Kidney epithelial cell (primary cell): ENCODE results near the gene SALL1. TPM values are rescaled to one million over a fixed set of nuclear protein-coding genes. Genes with fewer than 3 reads are reported as not detected.

Experiments used
- DNase-seq: peaks from one replicate; pipeline ENCODE4 v3.0.0-alpha.2; 2010; ENCODE audit warnings: low read depth
- H3K27me3 ChIP-seq: 2 replicates; pipeline ENCODE4 v1.6.0; 2011; ENCODE audit warnings: low read length; ENCODE audit not compliant: control insufficient read depth, insufficient read depth
- H3K36me3 ChIP-seq: 2 replicates; pipeline ENCODE4 v1.5.1; 2011; ENCODE audit warnings: low read length; ENCODE audit not compliant: control insufficient read depth, insufficient read depth
- H3K4me3 ChIP-seq: 2 replicates; pipeline ENCODE4 v1.5.1; 2011; ENCODE audit warnings: low read depth, mild to moderate bottlenecking, control low read depth, low read length
- total RNA-seq: library from RNA; depleted of rRNA; stranded (reverse); fragments of >200 nt; gene quantifications from 2 replicates; pipeline ENCODE4 v1.2.3, GENCODE V29; 2015
- TF ChIP-seq, protein P1 (sequence below): IDR thresholded peaks from 2 replicates; pipeline ENCODE4 v1.5.1; 2011; ENCODE audit warnings: mild to moderate bottlenecking, moderate library complexity, low read length, control low read depth, inconsistent platforms; ENCODE audit not compliant: insufficient read depth, poor library complexity, severe bottlenecking

Gene SALL1
- total RNA-seq, 1 donor from 2014 or later, result 12.3 TPM

DNA sequence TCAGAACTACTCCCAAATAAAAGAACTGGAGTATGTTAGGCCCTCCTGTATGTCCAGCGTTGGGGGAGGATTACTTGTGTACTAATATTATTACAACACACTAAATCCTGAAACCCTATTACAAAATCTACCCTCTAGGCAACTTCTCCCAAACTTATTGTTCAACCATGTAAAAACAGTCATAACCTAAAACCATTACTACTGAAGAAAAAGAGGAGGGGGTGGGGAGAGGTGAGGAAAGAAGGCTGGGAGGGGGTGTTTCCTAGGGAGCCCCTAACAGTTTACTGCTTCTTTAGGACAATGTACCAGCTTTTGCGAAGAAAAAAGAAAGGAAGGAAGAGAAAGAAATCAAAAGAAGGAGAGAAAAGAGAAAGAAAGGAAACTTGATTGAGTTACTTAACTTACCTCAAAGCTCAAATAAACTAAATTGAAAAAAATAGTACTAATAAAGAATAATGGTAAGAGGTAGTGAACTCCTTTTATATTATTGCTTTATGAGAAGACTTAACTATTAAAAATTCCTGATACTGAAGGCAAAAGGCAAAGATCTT is 2.3 kb downstream of the SALL1 start:
- TF ChIP-seq, protein P1, sequence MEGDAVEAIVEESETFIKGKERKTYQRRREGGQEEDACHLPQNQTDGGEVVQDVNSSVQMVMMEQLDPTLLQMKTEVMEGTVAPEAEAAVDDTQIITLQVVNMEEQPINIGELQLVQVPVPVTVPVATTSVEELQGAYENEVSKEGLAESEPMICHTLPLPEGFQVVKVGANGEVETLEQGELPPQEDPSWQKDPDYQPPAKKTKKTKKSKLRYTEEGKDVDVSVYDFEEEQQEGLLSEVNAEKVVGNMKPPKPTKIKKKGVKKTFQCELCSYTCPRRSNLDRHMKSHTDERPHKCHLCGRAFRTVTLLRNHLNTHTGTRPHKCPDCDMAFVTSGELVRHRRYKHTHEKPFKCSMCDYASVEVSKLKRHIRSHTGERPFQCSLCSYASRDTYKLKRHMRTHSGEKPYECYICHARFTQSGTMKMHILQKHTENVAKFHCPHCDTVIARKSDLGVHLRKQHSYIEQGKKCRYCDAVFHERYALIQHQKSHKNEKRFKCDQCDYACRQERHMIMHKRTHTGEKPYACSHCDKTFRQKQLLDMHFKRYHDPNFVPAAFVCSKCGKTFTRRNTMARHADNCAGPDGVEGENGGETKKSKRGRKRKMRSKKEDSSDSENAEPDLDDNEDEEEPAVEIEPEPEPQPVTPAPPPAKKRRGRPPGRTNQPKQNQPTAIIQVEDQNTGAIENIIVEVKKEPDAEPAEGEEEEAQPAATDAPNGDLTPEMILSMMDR, result no peak
- Histone ChIP-seq H3K36me3 (no peaks in the 10 kb centered on the region), H3K27me3 (no peaks in the 10 kb centered on the region), H3K4me3 (peak overlapping the region; percentile 69)
- DNase-seq, result no peak

DNA sequence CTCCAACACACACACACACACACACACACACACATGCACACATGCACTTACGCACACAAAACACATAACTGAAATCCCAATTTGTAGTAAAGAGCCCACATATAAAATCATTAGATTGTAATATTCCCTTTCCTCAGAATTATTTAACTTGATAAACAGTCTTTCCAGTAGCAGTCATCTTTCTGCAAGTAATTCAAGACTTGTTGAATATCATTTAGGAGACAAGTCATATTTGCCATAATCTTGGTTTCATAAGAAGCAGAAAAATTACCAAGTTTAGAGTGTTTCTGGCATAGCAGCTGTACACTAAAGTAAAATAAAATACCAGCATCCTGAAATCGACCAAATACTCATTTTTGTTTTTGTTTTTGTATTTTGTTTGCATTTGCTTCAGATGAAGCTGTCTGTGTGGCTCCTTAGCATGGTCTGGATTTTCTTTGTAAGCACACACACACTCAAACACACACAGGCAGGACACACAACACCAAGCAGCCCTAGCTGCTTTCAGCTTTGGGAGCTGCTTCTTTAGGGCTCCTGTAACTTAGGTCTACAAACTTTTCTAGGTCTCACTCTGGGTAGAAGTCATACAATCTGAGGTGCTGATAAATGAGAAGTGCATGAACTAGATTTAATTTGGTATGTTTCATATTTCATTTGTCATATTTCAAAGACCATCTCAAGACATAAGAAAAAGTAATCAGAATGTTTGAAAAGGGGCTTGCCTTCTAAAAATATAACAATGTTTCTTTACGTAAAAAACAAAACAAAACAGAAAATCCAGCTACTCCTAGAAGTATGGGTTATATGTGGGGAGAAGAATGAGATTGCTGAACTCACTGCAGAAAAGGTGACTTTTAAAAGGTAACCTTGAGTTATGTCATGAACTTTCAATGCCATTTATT is 3.0 kb downstream of the SALL1 start:
- no peak for DNase-seq
- TF ChIP-seq, protein P1, result no peak
- Histone ChIP-seq H3K36me3 (no peaks in the 10 kb centered on the region), H3K4me3 (peak overlapping the region; percentile 69), H3K27me3 (no peaks in the 10 kb centered on the region)

DNA sequence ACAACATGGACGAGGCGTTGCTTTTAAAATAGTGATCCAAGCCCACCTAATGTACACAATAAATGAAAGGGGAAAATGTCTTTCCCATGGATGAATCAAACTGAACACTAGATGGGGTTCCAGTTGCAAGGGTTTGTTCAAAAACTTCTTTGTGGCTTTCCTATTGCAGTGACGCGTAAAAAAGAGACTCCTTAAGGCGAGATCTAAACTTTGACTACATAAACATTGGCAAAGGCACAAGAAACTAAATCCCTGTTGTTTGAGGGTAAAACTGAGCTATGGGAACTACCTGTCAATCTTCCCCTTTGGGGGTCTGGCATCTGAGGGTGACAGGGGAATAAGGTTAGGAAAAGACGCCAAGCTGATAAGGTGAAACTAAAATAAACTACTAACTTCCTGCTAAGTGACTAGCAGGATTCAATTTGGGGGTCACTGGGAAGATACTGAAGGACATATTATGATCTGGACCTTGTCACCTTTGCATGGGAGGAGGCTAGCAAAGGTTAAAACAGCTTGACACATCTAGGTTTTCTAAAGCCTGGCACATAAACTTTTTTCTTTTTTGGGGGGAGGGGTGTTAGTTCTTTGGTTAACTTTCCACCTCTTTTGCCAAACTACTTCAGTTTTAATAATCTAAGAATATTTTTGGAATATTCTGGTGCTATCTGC is 4.7 kb downstream of the SALL1 start:
- Histone ChIP-seq H3K27me3 (no peaks in the 10 kb centered on the region), H3K4me3 (peak overlapping the region; percentile 69), H3K36me3 (no peaks in the 10 kb centered on the region)
- TF ChIP-seq, protein P1, result peak; percentile 48
- no peak for DNase-seq

DNA sequence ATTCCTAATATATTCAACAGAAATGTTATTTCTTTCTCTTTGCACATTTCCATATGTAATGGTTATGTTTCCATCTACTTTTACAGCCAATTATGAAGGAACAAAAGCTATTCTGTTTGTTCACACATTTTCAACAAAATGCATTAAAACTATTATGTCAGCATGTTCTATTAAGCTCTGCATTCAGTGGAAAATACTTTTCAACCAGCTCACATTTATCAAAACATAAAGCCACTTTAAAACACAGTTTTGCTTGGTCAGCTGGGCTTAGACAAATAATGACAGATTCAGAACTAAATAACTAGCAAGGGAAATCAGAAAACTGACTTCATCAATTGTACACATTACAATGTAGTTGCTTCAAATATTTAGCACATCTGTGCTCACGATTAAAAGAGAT is 6.9 kb downstream of the SALL1 start:
- H3K27me3 ChIP-seq, result no peaks in the 10 kb centered on the region
- DNase-seq, result no peak
- peaks cover 7% of the 10 kb centered on the region for H3K36me3 ChIP-seq
- H3K4me3 ChIP-seq, result no peak overlapping the region
- TF ChIP-seq, protein P1, result no peak

DNA sequence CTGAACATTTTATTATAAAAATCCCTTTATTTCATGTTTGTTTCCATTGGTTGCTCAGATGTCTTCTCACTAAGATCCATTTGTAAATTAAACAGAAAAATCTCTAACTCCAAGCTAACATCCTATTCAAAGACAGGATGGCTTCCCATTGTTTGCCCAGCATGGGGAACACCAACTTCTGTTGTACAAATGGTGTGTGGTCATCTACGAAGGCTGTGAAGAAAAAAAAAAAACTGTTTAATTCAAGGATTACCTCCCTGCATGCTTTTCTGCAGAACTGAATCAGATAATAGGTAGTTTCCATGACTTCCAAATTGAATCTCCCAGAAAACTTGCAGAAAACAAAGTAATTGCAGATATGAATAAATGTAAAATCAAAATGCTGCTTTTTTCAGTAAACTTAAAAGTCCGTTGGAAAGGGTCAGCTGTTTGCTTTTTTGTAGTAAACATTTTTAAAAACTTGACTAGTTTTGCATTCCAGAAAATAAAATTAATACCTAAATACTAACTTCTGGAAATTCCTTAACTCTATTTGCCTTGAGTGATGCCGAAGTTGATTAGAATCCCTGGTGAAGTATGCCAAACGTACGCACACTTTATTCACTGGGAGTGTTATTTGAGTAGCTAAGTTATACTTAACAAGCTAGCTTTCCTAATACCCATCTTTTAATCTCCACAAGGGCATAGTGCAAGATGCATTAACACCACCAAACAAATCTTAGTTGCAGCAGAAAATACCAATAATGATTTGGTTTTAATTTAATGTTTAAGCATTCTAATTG is 7.7 kb downstream of the SALL1 start:
- peak overlapping the region; percentile 13 for H3K4me3 ChIP-seq
- H3K36me3 ChIP-seq, result peaks cover 9% of the 10 kb centered on the region
- TF ChIP-seq, protein P1, result no peak
- no peaks in the 10 kb centered on the region for H3K27me3 ChIP-seq
- no peak for DNase-seq
